KBM-7 (cell line): ENCODE measurements around the gene TGFB1.

Experiments
- DNase-seq: peaks from one replicate; pipeline ENCODE4 v3.0.0-alpha.2; 2015
- in situ Hi-C: fragments of 300-500 bp; cut with MboI; formaldehyde crosslinking; loops from 2 replicates; pipeline ENCODE4 v1.14.3; 2020; ENCODE audit warnings: low sequenced_read_pairs, low pct_unique_long_range_greater_than_20kb, mixed read lengths

Gene TGFB1

GRCh38 chr19:41325640-41325946 is 28.1 kb downstream of the TGFB1 start:
- in situ Hi-C loops, result no loop called here
- DNase-seq, result no peak

GRCh38 chr19:41324921-41325639 is 28.6 kb downstream of the TGFB1 start:
- in situ Hi-C loops, result no loop called here

GRCh38 chr19:41324231-41324702 is 29.5 kb downstream of the TGFB1 start:
- DNase-seq, result no peak
- in situ Hi-C loops, result no loop called here

More at GRCh38 chr19:41324921-41325639, 28.6 kb downstream of the TGFB1 start:
- no peak for DNase-seq

GRCh38 chr19:41323430-41324125 is 30.1 kb downstream of the TGFB1 start:
- peak; percentile 93 for DNase-seq
- in situ Hi-C loops, result no loop called here

- DNase-seq, result no peak
Observed at GRCh38 chr19:41323023-41323422, 30.7 kb downstream of the TGFB1 start.

GRCh38 chr19:41322451-41322850 is 31.3 kb downstream of the TGFB1 start:
- DNase-seq, result no peak
- in situ Hi-C loops, result no loop called here

More at GRCh38 chr19:41323023-41323422, 30.7 kb downstream of the TGFB1 start:
- in situ Hi-C loops, result no loop called here

- peak; percentile 44 for DNase-seq
- in situ Hi-C loops, result no loop called here
Observed at GRCh38 chr19:41321600-41322270, 32.0 kb downstream of the TGFB1 start.

GRCh38 chr19:41321204-41321599 is 32.5 kb downstream of the TGFB1 start:
- in situ Hi-C loops, result no loop called here
- no peak for DNase-seq

- in situ Hi-C loops, result no loop called here
- no peak for DNase-seq
Observed at GRCh38 chr19:41320568-41320967, 33.2 kb downstream of the TGFB1 start.

GRCh38 chr19:41320185-41320518 is 33.6 kb downstream of the TGFB1 start:
- DNase-seq, result no peak
- in situ Hi-C loops, result no loop called here

GRCh38 chr19:41319500-41320184 is 34.1 kb downstream of the TGFB1 start:
- in situ Hi-C loops, result no loop called here

GRCh38 chr19:41318696-41319499 is 34.8 kb downstream of the TGFB1 start:
- DNase-seq, result no peak
- in situ Hi-C loops, result no loop called here

More at GRCh38 chr19:41319500-41320184, 34.1 kb downstream of the TGFB1 start:
- DNase-seq, result no peak

GRCh38 chr19:41316306-41316920 is 37.3 kb downstream of the TGFB1 start:
- DNase-seq, result no peak
- in situ Hi-C loops, result no loop called here

GRCh38 chr19:41311613-41312012 is 42.1 kb downstream of the TGFB1 start:
- in situ Hi-C loops, result no loop called here
- DNase-seq, result no peak

GRCh38 chr19:41311072-41311471 is 42.6 kb downstream of the TGFB1 start:
- DNase-seq, result no peak
- in situ Hi-C loops, result no loop called here

- in situ Hi-C loops, result no loop called here
- peak; percentile 88 for DNase-seq
Observed at GRCh38 chr19:41310033-41310831, 43.5 kb downstream of the TGFB1 start, which contains the start of gene CCDC97. Gene CCDC97 (plus strand): TSS chr19:41310172. CDS start chr19:41310311, 139 bp downstream.

- in situ Hi-C loops, result no loop called here
- DNase-seq, result no peak
Observed at GRCh38 chr19:41309180-41310032, 44.3 kb downstream of the TGFB1 start.
